H9 (cell line): Measurements from ENCODE around the gene ENOX1. TPM values are rescaled to one million over a fixed set of nuclear protein-coding genes. Genes with fewer than 3 reads are reported as not detected.

ENCODE experiments used
- DNase-seq: peaks from one replicate; pipeline ENCODE4 v3.0.0-alpha.2; 2017
- H2AFZ ChIP-seq: one replicate; pipeline ENCODE4 v1.6.1; 2013; ENCODE audit warnings: mild to moderate bottlenecking, low read length, control low read depth, moderate library complexity
- H2AK5ac ChIP-seq: 2 replicates; pipeline ENCODE4 v1.6.1; 2013; ENCODE audit warnings: low read length, control low read depth, mixed read lengths; ENCODE audit not compliant: insufficient read length
- H2BK120ac ChIP-seq: one replicate; pipeline ENCODE4 v1.6.1; 2013; ENCODE audit warnings: low read depth, mild to moderate bottlenecking, low read length, control low read depth, inconsistent platforms; ENCODE audit not compliant: poor library complexity, severe bottlenecking
- H2BK12ac ChIP-seq: 2 replicates; pipeline ENCODE4 v1.6.1; 2013; ENCODE audit warnings: low read length, control low read depth, mixed read lengths, low read depth; ENCODE audit not compliant: insufficient read length
- H2BK15ac ChIP-seq: 2 replicates; pipeline ENCODE4 v1.6.1; 2013; ENCODE audit warnings: low read depth, low read length, control low read depth
- H2BK20ac ChIP-seq: one replicate; pipeline ENCODE4 v1.6.1; 2013; ENCODE audit warnings: low read depth, mild to moderate bottlenecking, low read length, control low read depth, inconsistent platforms; ENCODE audit not compliant: poor library complexity, severe bottlenecking
- H2BK5ac ChIP-seq: 2 replicates; pipeline ENCODE4 v1.6.1; 2013; ENCODE audit warnings: low read length, control low read depth, mixed read lengths; ENCODE audit not compliant: insufficient read length
- H3K14ac ChIP-seq: 2 replicates; pipeline ENCODE4 v1.6.1; 2013; ENCODE audit warnings: low read length, control low read depth; ENCODE audit not compliant: insufficient read depth
- H3K18ac ChIP-seq: 2 replicates; pipeline ENCODE4 v1.6.1; 2013; ENCODE audit warnings: low read depth, mild to moderate bottlenecking, mixed read lengths, low read length, control low read depth; ENCODE audit not compliant: insufficient read length
- H3K23ac ChIP-seq: 2 replicates; pipeline ENCODE4 v1.6.1; 2013; ENCODE audit warnings: low read length, control low read depth, mixed read lengths, low read depth; ENCODE audit not compliant: insufficient read length
- H3K23me2 ChIP-seq: 2 replicates; pipeline ENCODE4 v1.6.1; 2013; ENCODE audit warnings: low read depth, mild to moderate bottlenecking, mixed read lengths, low read length, control low read depth; ENCODE audit not compliant: insufficient read length, poor library complexity, severe bottlenecking
- H3K27ac ChIP-seq: 2 replicates; pipeline ENCODE4 v1.5.1; 2013; ENCODE audit warnings: low read length, control low read depth, mixed read lengths, low read depth; ENCODE audit not compliant: insufficient read length
- H3K27me3 ChIP-seq: 2 replicates; pipeline ENCODE4 v1.6.1; 2013; ENCODE audit warnings: low read length, control low read depth, inconsistent platforms; ENCODE audit not compliant: insufficient read depth
- H3K4ac ChIP-seq: 2 replicates; pipeline ENCODE4 v1.6.1; 2013; ENCODE audit warnings: low read depth, mild to moderate bottlenecking, control low read depth, inconsistent platforms, low read length, moderate library complexity
- H3K4me1 ChIP-seq: 2 replicates; pipeline ENCODE4 v1.6.1; 2013; ENCODE audit warnings: low read length, control low read depth, inconsistent platforms; ENCODE audit not compliant: insufficient read depth
- H3K4me2 ChIP-seq: 2 replicates; pipeline ENCODE4 v1.6.1; 2013; ENCODE audit warnings: low read length, control low read depth, mixed read lengths; ENCODE audit not compliant: insufficient read length, insufficient read depth
- H3K56ac ChIP-seq: 2 replicates; pipeline ENCODE4 v1.6.1; 2013; ENCODE audit warnings: low read depth, mild to moderate bottlenecking, mixed read lengths, low read length, control low read depth; ENCODE audit not compliant: insufficient read length
- H3K79me1 ChIP-seq: 2 replicates; pipeline ENCODE4 v1.6.1; 2013; ENCODE audit warnings: low read depth, mild to moderate bottlenecking, moderate library complexity, low read length, control low read depth, inconsistent platforms; ENCODE audit not compliant: insufficient read depth, poor library complexity, severe bottlenecking
- H3K79me2 ChIP-seq: 2 replicates; pipeline ENCODE4 v1.6.1; 2013; ENCODE audit warnings: low read length, control low read depth, inconsistent platforms; ENCODE audit not compliant: insufficient read depth
- H3K9ac ChIP-seq: 2 replicates; pipeline ENCODE4 v1.6.1; 2013; ENCODE audit warnings: low read length, control low read depth, mixed read lengths; ENCODE audit not compliant: insufficient read length; ENCODE audit errors: extremely low read depth
- H3K9me3 ChIP-seq: one replicate; pipeline ENCODE4 v1.6.1; 2013; ENCODE audit warnings: low read depth, low read length, inconsistent platforms; ENCODE audit not compliant: control insufficient read depth
- H3T11ph ChIP-seq: one replicate; pipeline ENCODE4 v1.6.1; 2013; ENCODE audit warnings: mild to moderate bottlenecking, low read length, control low read depth, inconsistent platforms
- H4K20me1 ChIP-seq: one replicate; pipeline ENCODE4 v1.6.1; 2013; ENCODE audit not compliant: control insufficient read depth, insufficient read length, insufficient read depth
- H4K5ac ChIP-seq: 2 replicates; pipeline ENCODE4 v1.6.1; 2013; ENCODE audit warnings: low read depth, mild to moderate bottlenecking, mixed read lengths, low read length, control low read depth; ENCODE audit not compliant: insufficient read length
- H4K8ac ChIP-seq: replicated peaks from 2 replicates; pipeline ENCODE4 v1.6.1; 2013; ENCODE audit warnings: low read length, control low read depth, mixed read lengths, low read depth; ENCODE audit not compliant: insufficient read length
- H4K91ac ChIP-seq: 2 replicates; pipeline ENCODE4 v1.6.1; 2013; ENCODE audit warnings: low read depth, mild to moderate bottlenecking, moderate library complexity, mixed read lengths, low read length, control low read depth; ENCODE audit not compliant: insufficient read length
- H3K27ac Mint-ChIP-seq, 3 experiments: 2 replicates in 2 of 3; 3 replicates in 1 of 3; pipeline ENCODE4 v1.8.0; 2020 to 2021; ENCODE audit warnings: mixed read lengths in 3 of 3, mild to moderate bottlenecking in 1 of 3, moderate library complexity in 1 of 3
- H3K27me3 Mint-ChIP-seq: 2 replicates; pipeline ENCODE4 v1.8.0; 2021; ENCODE audit warnings: low read depth, mild to moderate bottlenecking, moderate library complexity, mixed read lengths
- H3K36me3 Mint-ChIP-seq, 3 experiments: 2 replicates in 2 of 3; 3 replicates in 1 of 3; pipeline ENCODE4 v1.8.0; 2020 to 2021; ENCODE audit warnings: low read depth in 3 of 3, mixed read lengths in 3 of 3; ENCODE audit not compliant: insufficient read depth in 1 of 3
- H3K4me1 Mint-ChIP-seq, 2 experiments: 2 replicates each; pipeline ENCODE4 v1.8.0; 2020; ENCODE audit warnings: mixed read lengths in 2 of 2
- H3K4me3 Mint-ChIP-seq, 2 experiments: 2 replicates in 1 of 2; 3 replicates in 1 of 2; pipeline ENCODE4 v1.8.0; 2020 to 2021; ENCODE audit warnings: mild to moderate bottlenecking in 2 of 2, mixed read lengths in 2 of 2, moderate library complexity in 1 of 2
- H3K9me3 Mint-ChIP-seq, 2 experiments: 2 replicates in 1 of 2; 3 replicates in 1 of 2; pipeline ENCODE4 v1.8.0; 2020; ENCODE audit warnings: mild to moderate bottlenecking in 2 of 2, mixed read lengths in 2 of 2, moderate library complexity in 1 of 2
- WGBS: extraction: QIAGEN DNeasy Blood & Tissue Kit; methylation state at CpG from one replicate; pipeline ENCODE4 v1.1.7; 2013; ENCODE audit warnings: missing lambda C conversion rate, low lambda C conversion rate, mixed read lengths; ENCODE audit not compliant: insufficient read length; ENCODE audit errors: extremely low coverage; 5-methylcytosine and 5-hydroxymethylcytosine counted together
- total RNA-seq: library from RNA; stranded (reverse); gene quantifications from 2 replicates; pipeline ENCODE4 v1.2.1, GENCODE V29; 2021
- TF ChIP-seq, protein P1 (sequence below): fragments of 200-600 bp; sonication (generic); conservative IDR thresholded peaks from 3 replicates; pipeline ENCODE4 v1.8.0; 2021; ENCODE audit warnings: antibody characterized with exemption, mild to moderate bottlenecking

Gene ENOX1
- total RNA-seq, 1 experiment from 2014 or later: 0.24 TPM

DNA sequence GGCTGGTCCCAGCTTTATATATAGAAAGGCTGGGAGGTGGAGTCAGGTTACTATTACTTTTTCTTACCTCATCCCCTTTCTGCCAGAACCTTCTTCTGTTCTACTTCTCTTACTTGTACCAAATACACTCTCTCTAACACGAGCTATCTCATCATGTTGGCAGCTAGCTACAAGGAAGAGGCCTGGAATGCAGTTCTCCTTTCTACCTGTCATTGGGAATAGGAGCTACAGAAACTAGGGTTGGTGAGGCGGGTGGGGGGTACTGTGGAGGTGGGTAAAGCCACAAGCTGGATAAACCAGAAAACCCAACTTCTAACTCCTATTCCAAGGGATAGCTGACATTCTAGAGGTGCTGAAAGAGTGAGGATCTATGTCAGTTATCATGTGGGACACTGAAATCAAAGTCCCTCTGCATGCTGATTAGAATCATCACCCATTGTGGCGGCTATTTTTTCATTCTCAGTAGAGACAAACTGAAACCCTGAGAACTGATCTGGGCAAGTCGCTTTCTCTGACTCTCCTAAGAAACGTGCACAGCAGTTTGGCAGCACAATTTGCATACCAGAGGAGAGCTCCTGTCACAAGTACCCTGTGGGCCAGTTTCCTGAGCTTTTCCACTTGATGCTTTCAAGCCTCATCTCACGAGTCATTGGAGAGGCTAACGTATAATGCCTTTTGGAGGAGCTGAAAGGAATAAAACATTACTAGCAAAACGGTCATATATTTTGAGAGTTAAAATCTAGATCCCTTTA is 358.1 kb downstream of the ENOX1 start:
- no peak overlapping the region for H3K14ac ChIP-seq
- H3K9me3 Mint-ChIP-seq: no peaks in the 10 kb centered on the region
- H2BK15ac ChIP-seq: no peak overlapping the region
- H3T11ph ChIP-seq: no peak overlapping the region
- H3K23ac ChIP-seq: no peak overlapping the region
- H3K9me3 ChIP-seq: no peaks in the 10 kb centered on the region
- H3K23me2 ChIP-seq: no peaks in the 10 kb centered on the region
- H3K4ac ChIP-seq: no peak overlapping the region
- H4K8ac ChIP-seq: no peak overlapping the region
- no peak overlapping the region for H2BK20ac ChIP-seq
- no peak overlapping the region for H3K4me2 ChIP-seq
- no peak overlapping the region for H2AFZ ChIP-seq
- H3K9ac ChIP-seq: no peak overlapping the region
- H2BK5ac ChIP-seq: no peak overlapping the region
- no peak overlapping the region for H4K5ac ChIP-seq
- H3K27me3 ChIP-seq: no peaks in the 10 kb centered on the region
- no peak overlapping the region for H2BK120ac ChIP-seq
- no CpG with 5 or more reads among the region's 8 CpGs for WGBS
- peak overlapping the region in 1 of 3 experiments; percentile 55; a peak in 2 of 7 replicates for H3K27ac Mint-ChIP-seq
- no peaks in the 10 kb centered on the region for H3K79me1 ChIP-seq
- no peak overlapping the region for H2AK5ac ChIP-seq
- no peak overlapping the region for H3K4me3 Mint-ChIP-seq
- H4K20me1 ChIP-seq: no peaks in the 10 kb centered on the region
- no peak overlapping the region for H3K18ac ChIP-seq
- TF ChIP-seq, protein P1, sequence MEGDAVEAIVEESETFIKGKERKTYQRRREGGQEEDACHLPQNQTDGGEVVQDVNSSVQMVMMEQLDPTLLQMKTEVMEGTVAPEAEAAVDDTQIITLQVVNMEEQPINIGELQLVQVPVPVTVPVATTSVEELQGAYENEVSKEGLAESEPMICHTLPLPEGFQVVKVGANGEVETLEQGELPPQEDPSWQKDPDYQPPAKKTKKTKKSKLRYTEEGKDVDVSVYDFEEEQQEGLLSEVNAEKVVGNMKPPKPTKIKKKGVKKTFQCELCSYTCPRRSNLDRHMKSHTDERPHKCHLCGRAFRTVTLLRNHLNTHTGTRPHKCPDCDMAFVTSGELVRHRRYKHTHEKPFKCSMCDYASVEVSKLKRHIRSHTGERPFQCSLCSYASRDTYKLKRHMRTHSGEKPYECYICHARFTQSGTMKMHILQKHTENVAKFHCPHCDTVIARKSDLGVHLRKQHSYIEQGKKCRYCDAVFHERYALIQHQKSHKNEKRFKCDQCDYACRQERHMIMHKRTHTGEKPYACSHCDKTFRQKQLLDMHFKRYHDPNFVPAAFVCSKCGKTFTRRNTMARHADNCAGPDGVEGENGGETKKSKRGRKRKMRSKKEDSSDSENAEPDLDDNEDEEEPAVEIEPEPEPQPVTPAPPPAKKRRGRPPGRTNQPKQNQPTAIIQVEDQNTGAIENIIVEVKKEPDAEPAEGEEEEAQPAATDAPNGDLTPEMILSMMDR: no peak
- DNase-seq: no peak
- no peaks in the 10 kb centered on the region for H3K27me3 Mint-ChIP-seq
- H4K91ac ChIP-seq: no peak overlapping the region
- peaks cover 55 to 60% of the 10 kb centered on the region in 2 experiments for H3K4me1 Mint-ChIP-seq
- H3K56ac ChIP-seq: no peak overlapping the region
- H3K27ac ChIP-seq: no peak overlapping the region
- no peaks in the 10 kb centered on the region for H3K79me2 ChIP-seq
- H2BK12ac ChIP-seq: no peak overlapping the region
- H3K36me3 Mint-ChIP-seq: no peaks in the 10 kb centered on the region
- peaks cover 10% of the 10 kb centered on the region for H3K4me1 ChIP-seq
